Activated T-helper 1 cell treated with anti-CD3 and anti-CD28 coated beads, Interleukin-12 subunit alpha, Interleukin-12 subunit beta, Interleukin-2, Interleukin-4 antibody, amounts not matched to agents 30 ng/mL and 10 ng/mL and 1 ng/mL, durations not matched to agents 14 hours and 24 hours and 36 hours (primary cell): ENCODE data around the gene STEAP4. TPM values are rescaled to one million over a fixed set of nuclear protein-coding genes. Genes with fewer than 3 reads are reported as not detected.

Experiments
- DNase-seq: peaks from one replicate; pipeline ENCODE4 v3.0.0; 2021; ENCODE audit warnings: low spot score
- H3K27ac Mint-ChIP-seq: one replicate; pipeline ENCODE4 v1.8.0; 2021; ENCODE audit warnings: mild to moderate bottlenecking, mixed read lengths
- H3K27me3 Mint-ChIP-seq: one replicate; pipeline ENCODE4 v1.8.0; 2022; ENCODE audit warnings: mild to moderate bottlenecking, moderate library complexity, mixed read lengths; ENCODE audit not compliant: insufficient read depth
- H3K36me3 Mint-ChIP-seq: one replicate; pipeline ENCODE4 v1.8.0; 2021; ENCODE audit warnings: low read depth, mixed read lengths
- H3K4me1 Mint-ChIP-seq: one replicate; pipeline ENCODE4 v1.8.0; 2021; ENCODE audit warnings: low read depth, mixed read lengths
- H3K4me3 Mint-ChIP-seq: one replicate; pipeline ENCODE4 v1.8.0; 2021; ENCODE audit warnings: mild to moderate bottlenecking, moderate library complexity, mixed read lengths
- H3K9me3 Mint-ChIP-seq: one replicate; pipeline ENCODE4 v1.8.0; 2021; ENCODE audit warnings: mixed read lengths
- intact Hi-C: fragments of 100-400 bp; cut with micrococcal nuclease; formaldehyde crosslinking; loops from one replicate; pipeline ENCODE4 v1.15.1; 2024
- total RNA-seq: library from RNA; stranded (reverse); gene quantifications from 2 replicates; pipeline ENCODE4 v1.2.3, GENCODE V29; 2022

The STEAP4 gene
- total RNA-seq, 1 donor from 2014 or later, result 0.99 TPM

GRCh38 chr7:88309819-88310218 lies 3.1 kb upstream of the STEAP4 start:
- DNase-seq, result no peak
- no peaks in the 10 kb centered on the region for H3K36me3 Mint-ChIP-seq
- no peak overlapping the region for H3K27ac Mint-ChIP-seq
- H3K4me3 Mint-ChIP-seq, result no peak overlapping the region
- peaks cover 7% of the 10 kb centered on the region for H3K4me1 Mint-ChIP-seq
- intact Hi-C loops, result no loop called here
- no peaks in the 10 kb centered on the region for H3K9me3 Mint-ChIP-seq
- H3K27me3 Mint-ChIP-seq, result peaks cover 16% of the 10 kb centered on the region

- no peak overlapping the region for H3K27ac Mint-ChIP-seq
- no peak for DNase-seq
- H3K4me1 Mint-ChIP-seq, result peaks cover 7% of the 10 kb centered on the region
- H3K27me3 Mint-ChIP-seq, result peaks cover 20% of the 10 kb centered on the region
- no peak overlapping the region for H3K4me3 Mint-ChIP-seq
- no peaks in the 10 kb centered on the region for H3K9me3 Mint-ChIP-seq
- H3K36me3 Mint-ChIP-seq, result no peaks in the 10 kb centered on the region
- intact Hi-C loops, result no loop called here
Observed at GRCh38 chr7:88307823-88308222, 1.1 kb upstream of the STEAP4 start.

GRCh38 chr7:88307412-88307811 lies 718 bp upstream of the STEAP4 start:
- intact Hi-C loops, result no loop called here
- DNase-seq, result no peak
- no peak overlapping the region for H3K27ac Mint-ChIP-seq
- H3K36me3 Mint-ChIP-seq, result no peaks in the 10 kb centered on the region
- H3K4me3 Mint-ChIP-seq, result no peak overlapping the region
- H3K4me1 Mint-ChIP-seq, result peaks cover 7% of the 10 kb centered on the region
- H3K9me3 Mint-ChIP-seq, result no peaks in the 10 kb centered on the region
- H3K27me3 Mint-ChIP-seq, result peaks cover 20% of the 10 kb centered on the region

- Mint-ChIP-seq H3K4me3 (no peak overlapping the region), H3K27ac (no peak overlapping the region), H3K36me3 (no peaks in the 10 kb centered on the region), H3K4me1 (peaks cover 7% of the 10 kb centered on the region), H3K27me3 (peaks cover 20% of the 10 kb centered on the region), H3K9me3 (no peaks in the 10 kb centered on the region)
- no peak for DNase-seq
- intact Hi-C loops, result no loop called here
Observed at GRCh38 chr7:88305044-88305443, 1.6 kb downstream of the STEAP4 start.

- intact Hi-C loops, result no loop called here
- peaks cover 23% of the 10 kb centered on the region for H3K27me3 Mint-ChIP-seq
- H3K9me3 Mint-ChIP-seq, result no peaks in the 10 kb centered on the region
- no peak overlapping the region for H3K27ac Mint-ChIP-seq
- no peak for DNase-seq
- no peak overlapping the region for H3K4me3 Mint-ChIP-seq
- H3K4me1 Mint-ChIP-seq, result peaks cover 7% of the 10 kb centered on the region
- H3K36me3 Mint-ChIP-seq, result no peaks in the 10 kb centered on the region
Observed at GRCh38 chr7:88302486-88302885, 4.2 kb downstream of the STEAP4 start.

GRCh38 chr7:88301924-88302323 lies 4.8 kb downstream of the STEAP4 start:
- Mint-ChIP-seq H3K9me3 (no peaks in the 10 kb centered on the region), H3K4me3 (no peak overlapping the region), H3K27me3 (peaks cover 21% of the 10 kb centered on the region), H3K4me1 (peaks cover 7% of the 10 kb centered on the region), H3K27ac (no peak overlapping the region), H3K36me3 (no peaks in the 10 kb centered on the region)
- no peak for DNase-seq
- intact Hi-C loops, result no loop called here

- Mint-ChIP-seq H3K36me3 (no peaks in the 10 kb centered on the region), H3K27me3 (peaks cover 9% of the 10 kb centered on the region), H3K4me3 (no peak overlapping the region), H3K9me3 (no peaks in the 10 kb centered on the region), H3K4me1 (no peaks in the 10 kb centered on the region), H3K27ac (no peak overlapping the region)
- DNase-seq, result no peak
- intact Hi-C loops, result no loop called here
Observed at GRCh38 chr7:88300401-88300945, 6.2 kb downstream of the STEAP4 start.

- Mint-ChIP-seq H3K4me1 (no peaks in the 10 kb centered on the region), H3K36me3 (no peaks in the 10 kb centered on the region), H3K27ac (no peak overlapping the region), H3K9me3 (no peaks in the 10 kb centered on the region), H3K4me3 (no peak overlapping the region), H3K27me3 (peaks cover 6% of the 10 kb centered on the region)
- intact Hi-C loops, result no loop called here
- DNase-seq, result no peak
Observed at GRCh38 chr7:88299126-88299525, 7.6 kb downstream of the STEAP4 start.

- no peaks in the 10 kb centered on the region for H3K27me3 Mint-ChIP-seq
- no peaks in the 10 kb centered on the region for H3K9me3 Mint-ChIP-seq
- no peak overlapping the region for H3K27ac Mint-ChIP-seq
- intact Hi-C loops, result no loop called here
- no peak for DNase-seq
- H3K36me3 Mint-ChIP-seq, result no peaks in the 10 kb centered on the region
- no peak overlapping the region for H3K4me3 Mint-ChIP-seq
- H3K4me1 Mint-ChIP-seq, result no peaks in the 10 kb centered on the region
Observed at GRCh38 chr7:88293866-88294265, 12.8 kb downstream of the STEAP4 start.

GRCh38 chr7:88291398-88292173 lies 15.1 kb downstream of the STEAP4 start:
- Mint-ChIP-seq H3K4me3 (no peak overlapping the region), H3K27ac (no peak overlapping the region), H3K36me3 (no peaks in the 10 kb centered on the region), H3K27me3 (peaks cover 2% of the 10 kb centered on the region), H3K4me1 (no peaks in the 10 kb centered on the region), H3K9me3 (no peaks in the 10 kb centered on the region)
- intact Hi-C loops, result no loop called here
- no peak for DNase-seq

- no peaks in the 10 kb centered on the region for H3K4me1 Mint-ChIP-seq
- intact Hi-C loops, result no loop called here
- H3K27ac Mint-ChIP-seq, result no peak overlapping the region
- H3K9me3 Mint-ChIP-seq, result no peaks in the 10 kb centered on the region
- H3K4me3 Mint-ChIP-seq, result no peak overlapping the region
- H3K27me3 Mint-ChIP-seq, result peaks cover 2% of the 10 kb centered on the region
- H3K36me3 Mint-ChIP-seq, result no peaks in the 10 kb centered on the region
- no peak for DNase-seq
Observed at GRCh38 chr7:88290491-88290890, 16.2 kb downstream of the STEAP4 start.

- Mint-ChIP-seq H3K27me3 (peaks cover 2% of the 10 kb centered on the region), H3K4me1 (no peaks in the 10 kb centered on the region), H3K4me3 (no peak overlapping the region), H3K9me3 (no peaks in the 10 kb centered on the region), H3K27ac (no peak overlapping the region), H3K36me3 (no peaks in the 10 kb centered on the region)
- intact Hi-C loops, result no loop called here
- DNase-seq, result no peak
Observed at GRCh38 chr7:88289564-88290025, 17.1 kb downstream of the STEAP4 start.

GRCh38 chr7:88281749-88282148 lies 24.9 kb downstream of the STEAP4 start:
- no peak for DNase-seq
- intact Hi-C loops, result no loop called here
- Mint-ChIP-seq H3K4me3 (no peak overlapping the region), H3K27ac (no peak overlapping the region), H3K4me1 (no peaks in the 10 kb centered on the region), H3K9me3 (no peaks in the 10 kb centered on the region), H3K36me3 (no peaks in the 10 kb centered on the region), H3K27me3 (peaks cover 1% of the 10 kb centered on the region)
